ENCODE data around the gene BRIP1. TPM values are rescaled to one million over a fixed set of nuclear protein-coding genes. Genes with fewer than 3 reads are reported as not detected.

The BRIP1 gene
- total RNA-seq, 3 donors from 2014 or later (not counting 1 experiment from before 2014, with no cell fraction given): 2.7 to 3.7 (median 2.9) TPM

- Mint-ChIP-seq H3K4me1 (no peaks in the 10 kb centered on the region), H3K9me3 (no peaks in the 10 kb centered on the region), H3K4me3 (no peak overlapping the region), H3K36me3 (no peaks in the 10 kb centered on the region), H3K27me3 (ENCODE audit: low read depth in 2 of 2) (no peaks in the 10 kb centered on the region), H3K27ac (no peak overlapping the region)
- DNase-seq: no peak
- Histone ChIP-seq H3K27ac (ENCODE audit: low read length) (no peak overlapping the region), H3K9me3 (ENCODE audit: control insufficient read depth, insufficient read depth, low read length) (no peaks in the 10 kb centered on the region), H3K4me1 (ENCODE audit: control insufficient read depth, insufficient read depth, low read length) (no peaks in the 10 kb centered on the region), H3K4me3 (ENCODE audit: low read length) (no peak overlapping the region), H3K36me3 (ENCODE audit: control insufficient read depth, insufficient read depth, low read length) (no peaks in the 10 kb centered on the region), H3K27me3 (ENCODE audit: control insufficient read depth, insufficient read depth, low read length) (no peaks in the 10 kb centered on the region)
- WGBS (ENCODE audit: insufficient coverage): 94% methylated on average over 1 of the region's 3 CpGs
- intact Hi-C loops (cut with micrococcal nuclease): no loop called here
- no peak for TF ChIP-seq CTCF (IDR thresholded peaks at IDR 0.05)
- ATAC-seq: no peak
These were observed 45.9 kb downstream of the BRIP1 start for GRCh38 chr17:61817452-61817851.

- Histone ChIP-seq H3K27me3 (ENCODE audit: control insufficient read depth, insufficient read depth, low read length) (no peaks in the 10 kb centered on the region), H3K4me1 (ENCODE audit: control insufficient read depth, insufficient read depth, low read length) (no peaks in the 10 kb centered on the region), H3K9me3 (ENCODE audit: control insufficient read depth, insufficient read depth, low read length) (no peaks in the 10 kb centered on the region), H3K36me3 (ENCODE audit: control insufficient read depth, insufficient read depth, low read length) (no peaks in the 10 kb centered on the region), H3K27ac (ENCODE audit: low read length) (no peak overlapping the region), H3K4me3 (ENCODE audit: low read length) (no peak overlapping the region)
- Mint-ChIP-seq H3K4me1 (no peaks in the 10 kb centered on the region), H3K4me3 (no peak overlapping the region), H3K27ac (peak overlapping the region in 1 of 2 donors; percentile 30), H3K9me3 (no peaks in the 10 kb centered on the region), H3K27me3 (ENCODE audit: low read depth in 2 of 2) (no peaks in the 10 kb centered on the region), H3K36me3 (no peaks in the 10 kb centered on the region)
- DNase-seq (no peak), ATAC-seq (peak in 1 of 3 donors; percentile 35)
- TF ChIP-seq CTCF (IDR thresholded peaks at IDR 0.05): no peak
- intact Hi-C loops (cut with micrococcal nuclease): no loop called here
- 29% methylated on average over 4 of the region's 4 CpGs for WGBS (ENCODE audit: insufficient coverage)
These were observed 46.8 kb downstream of the BRIP1 start for GRCh38 chr17:61816538-61816937.

- no peaks in the 10 kb centered on the region for H3K9me3 Mint-ChIP-seq
- no peak for TF ChIP-seq CTCF (IDR thresholded peaks at IDR 0.05)
- Histone ChIP-seq H3K36me3 (ENCODE audit: control insufficient read depth, insufficient read depth, low read length) (no peaks in the 10 kb centered on the region), H3K4me1 (ENCODE audit: control insufficient read depth, insufficient read depth, low read length) (no peaks in the 10 kb centered on the region), H3K27ac (ENCODE audit: low read length) (no peak overlapping the region), H3K9me3 (ENCODE audit: control insufficient read depth, insufficient read depth, low read length) (no peaks in the 10 kb centered on the region), H3K27me3 (ENCODE audit: control insufficient read depth, insufficient read depth, low read length) (no peaks in the 10 kb centered on the region), H3K4me3 (ENCODE audit: low read length) (no peak overlapping the region)
- peak overlapping the region in 1 of 2 donors; percentile 30 for H3K27ac Mint-ChIP-seq
- H3K4me3 Mint-ChIP-seq: no peak overlapping the region
- intact Hi-C loops (cut with micrococcal nuclease): no loop called here
- H3K27me3 Mint-ChIP-seq (ENCODE audit: low read depth in 2 of 2): no peaks in the 10 kb centered on the region
- no peaks in the 10 kb centered on the region for H3K4me1 Mint-ChIP-seq
- no peaks in the 10 kb centered on the region for H3K36me3 Mint-ChIP-seq
- DNase-seq (no peak), ATAC-seq (no peak)
- 77% methylated on average over 4 of the region's 5 CpGs for WGBS (ENCODE audit: insufficient coverage)
These were observed 47.3 kb downstream of the BRIP1 start for GRCh38 chr17:61815863-61816503.

- H3K9me3 Mint-ChIP-seq: no peaks in the 10 kb centered on the region
- TF ChIP-seq CTCF (IDR thresholded peaks at IDR 0.05): no peak
- Histone ChIP-seq H3K4me3 (ENCODE audit: low read length) (no peak overlapping the region), H3K27me3 (ENCODE audit: control insufficient read depth, insufficient read depth, low read length) (no peaks in the 10 kb centered on the region), H3K9me3 (ENCODE audit: control insufficient read depth, insufficient read depth, low read length) (no peaks in the 10 kb centered on the region), H3K27ac (ENCODE audit: low read length) (no peak overlapping the region), H3K36me3 (ENCODE audit: control insufficient read depth, insufficient read depth, low read length) (no peaks in the 10 kb centered on the region), H3K4me1 (ENCODE audit: control insufficient read depth, insufficient read depth, low read length) (no peaks in the 10 kb centered on the region)
- no peak overlapping the region for H3K4me3 Mint-ChIP-seq
- no peak overlapping the region for H3K27ac Mint-ChIP-seq
- WGBS (ENCODE audit: insufficient coverage): no CpG with 5 or more reads among the region's 1 CpG
- no peak for ATAC-seq
- no peak for DNase-seq
- peaks cover 0 to 6% of the 10 kb centered on the region in 2 donors for H3K4me1 Mint-ChIP-seq
- H3K36me3 Mint-ChIP-seq: no peaks in the 10 kb centered on the region
- intact Hi-C loops (cut with micrococcal nuclease): no loop called here
- no peaks in the 10 kb centered on the region for H3K27me3 Mint-ChIP-seq (ENCODE audit: low read depth in 2 of 2)
These were observed 48.8 kb downstream of the BRIP1 start for GRCh38 chr17:61814485-61814884.
